Esophagus squamous epithelium (tissue), 4 donors: ENCODE data around the gene CDCA7L.

Source experiments
- CTCF ChIP-seq, 6 experiments: fragments of 450-650 bp in 4 of 6; fragments of 200-600 bp in 2 of 6; sonication (generic) in 2 of 6; IDR thresholded peaks; one replicate each; pipeline ENCODE4 v1.5.1; 2016 to 2019; ENCODE audit warnings: antibody characterized with exemption in 6 of 6, mild to moderate bottlenecking in 4 of 6, moderate library complexity in 4 of 6
- POLR2A ChIP-seq, 4 donors: fragments of 450-650 bp; IDR thresholded peaks; one replicate each; pipeline ENCODE4 v1.6.1; 2017; ENCODE audit warnings: antibody characterized with exemption in 4 of 4, mild to moderate bottlenecking in 4 of 4, moderate library complexity in 3 of 4

- TF ChIP-seq CTCF (IDR thresholded peaks at IDR 0.05): no peak
- TF ChIP-seq POLR2A (IDR thresholded peaks at IDR 0.05): no peak
Observed at GRCh38 chr7:21893401-21893800, 52.3 kb downstream of the CDCA7L start.
